ENCODE results near the gene EREG.

EREG gene

DNA sequence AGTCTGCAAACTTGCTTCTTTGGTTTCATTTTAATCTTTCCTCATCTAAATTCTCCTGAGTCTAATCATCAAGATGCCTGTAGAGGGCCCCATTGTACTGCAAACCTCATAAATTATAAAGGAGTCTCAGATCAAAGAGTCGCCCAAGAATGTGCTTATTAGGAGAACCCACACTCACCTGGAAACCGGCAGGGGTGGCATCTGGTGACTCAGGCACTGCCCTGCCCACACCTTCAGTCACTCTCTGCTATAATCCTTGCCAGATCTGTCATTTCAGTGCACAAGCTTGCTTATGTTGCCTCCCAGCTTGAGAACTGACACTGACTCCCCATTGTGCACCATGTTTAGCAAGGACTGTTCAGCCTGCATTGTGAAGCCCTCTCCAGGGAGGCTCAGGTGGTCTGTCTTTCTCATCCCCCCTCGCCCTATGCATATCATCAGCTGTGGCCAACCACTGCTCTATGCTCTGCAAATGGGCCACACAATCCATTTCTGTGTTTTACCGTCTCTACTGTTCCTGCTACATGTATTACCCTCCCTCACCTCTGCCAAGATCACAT is 44.3 kb upstream of the EREG start:
- FAIRE-seq: no peak
- TF ChIP-seq, protein P1, sequence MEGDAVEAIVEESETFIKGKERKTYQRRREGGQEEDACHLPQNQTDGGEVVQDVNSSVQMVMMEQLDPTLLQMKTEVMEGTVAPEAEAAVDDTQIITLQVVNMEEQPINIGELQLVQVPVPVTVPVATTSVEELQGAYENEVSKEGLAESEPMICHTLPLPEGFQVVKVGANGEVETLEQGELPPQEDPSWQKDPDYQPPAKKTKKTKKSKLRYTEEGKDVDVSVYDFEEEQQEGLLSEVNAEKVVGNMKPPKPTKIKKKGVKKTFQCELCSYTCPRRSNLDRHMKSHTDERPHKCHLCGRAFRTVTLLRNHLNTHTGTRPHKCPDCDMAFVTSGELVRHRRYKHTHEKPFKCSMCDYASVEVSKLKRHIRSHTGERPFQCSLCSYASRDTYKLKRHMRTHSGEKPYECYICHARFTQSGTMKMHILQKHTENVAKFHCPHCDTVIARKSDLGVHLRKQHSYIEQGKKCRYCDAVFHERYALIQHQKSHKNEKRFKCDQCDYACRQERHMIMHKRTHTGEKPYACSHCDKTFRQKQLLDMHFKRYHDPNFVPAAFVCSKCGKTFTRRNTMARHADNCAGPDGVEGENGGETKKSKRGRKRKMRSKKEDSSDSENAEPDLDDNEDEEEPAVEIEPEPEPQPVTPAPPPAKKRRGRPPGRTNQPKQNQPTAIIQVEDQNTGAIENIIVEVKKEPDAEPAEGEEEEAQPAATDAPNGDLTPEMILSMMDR (IDR thresholded peaks at IDR 0.05; ENCODE audit: insufficient read depth, missing control alignments): peak; percentile 58
- DNase-seq (ENCODE audit: insufficient read length, low spot score): no peak

DNA sequence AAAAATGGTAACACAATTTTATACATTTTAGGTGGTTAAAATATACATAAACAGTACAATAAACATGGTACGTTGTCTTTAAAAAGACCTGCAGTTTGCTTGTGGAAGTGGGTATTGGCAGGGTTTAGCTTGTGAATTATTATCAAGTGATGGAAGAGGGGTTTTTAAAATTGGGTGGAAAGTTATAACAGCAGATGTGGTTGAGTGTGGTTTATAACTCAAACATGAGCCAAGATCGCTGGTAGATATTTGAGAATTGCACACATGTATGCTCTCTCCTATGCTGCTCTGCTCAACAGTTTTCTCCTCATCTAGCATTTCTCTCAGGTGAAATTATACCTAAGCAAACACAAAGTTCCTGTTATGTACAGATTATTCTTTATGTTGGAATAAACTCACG is 42.6 kb upstream of the EREG start:
- DNase-seq (ENCODE audit: insufficient read length, low spot score): no peak
- TF ChIP-seq, protein P1 (IDR thresholded peaks at IDR 0.05; ENCODE audit: insufficient read depth, missing control alignments): no peak

DNA sequence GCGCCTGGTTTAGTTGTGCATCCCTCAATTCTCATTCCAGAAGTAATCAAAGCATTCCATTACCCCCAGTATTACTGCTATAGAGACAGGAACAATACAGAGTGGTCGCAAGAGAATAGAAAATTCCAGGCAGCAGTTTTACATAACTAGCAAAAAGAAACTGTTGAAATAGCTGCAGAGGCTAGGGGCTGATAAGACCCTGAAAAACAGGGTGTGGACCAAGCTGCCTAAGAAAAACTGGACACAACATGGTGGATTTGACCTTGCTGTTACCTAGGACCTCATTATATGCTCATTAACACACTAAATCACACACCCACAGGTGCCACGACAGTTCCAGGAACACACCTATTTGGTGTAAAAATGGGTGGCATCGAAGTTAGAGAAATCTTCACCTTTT is 41.3 kb upstream of the EREG start:
- DNase-seq (ENCODE audit: insufficient read length, low spot score) (no peak), FAIRE-seq (no peak)

More for the DNA sequence above, 42.6 kb upstream of the EREG start:
- no peak for FAIRE-seq

GRCh38 chr4:74324262-74324661 is 40.7 kb upstream of the EREG start:
- TF ChIP-seq, protein P1 (IDR thresholded peaks at IDR 0.05; ENCODE audit: insufficient read depth, missing control alignments): no peak
- FAIRE-seq: no peak
- no peak for DNase-seq (ENCODE audit: insufficient read length, low spot score)

More for the DNA sequence above, 41.3 kb upstream of the EREG start:
- TF ChIP-seq, protein P1 (IDR thresholded peaks at IDR 0.05; ENCODE audit: insufficient read depth, missing control alignments): no peak

GRCh38 chr4:74325886-74326285 is 39.1 kb upstream of the EREG start:
- TF ChIP-seq, protein P1 (IDR thresholded peaks at IDR 0.05; ENCODE audit: insufficient read depth, missing control alignments): no peak
- FAIRE-seq: no peak
- DNase-seq (ENCODE audit: insufficient read length, low spot score): no peak

GRCh38 chr4:74327762-74328161 is 37.2 kb upstream of the EREG start:
- DNase-seq (ENCODE audit: insufficient read length, low spot score) (no peak), FAIRE-seq (no peak)
- TF ChIP-seq, protein P1 (IDR thresholded peaks at IDR 0.05; ENCODE audit: insufficient read depth, missing control alignments): no peak

DNA sequence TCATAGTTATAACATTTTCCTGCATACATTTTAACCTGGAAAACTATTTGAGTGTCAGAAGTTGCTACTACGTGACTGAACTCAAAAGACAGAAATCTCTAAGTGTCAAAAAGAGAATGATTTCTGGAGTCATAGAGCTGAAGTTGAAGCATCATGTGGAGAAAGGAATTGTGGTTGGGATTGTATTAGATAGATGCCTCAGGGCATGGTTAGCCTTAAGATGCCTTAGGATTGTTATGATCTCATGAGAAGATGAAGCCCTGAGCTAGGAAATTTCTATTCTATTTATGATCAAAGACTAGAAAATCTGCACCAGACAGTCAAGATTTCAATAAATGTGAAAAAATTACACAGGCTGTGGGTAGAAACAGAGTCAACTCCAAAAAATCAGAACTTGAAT is 36.4 kb upstream of the EREG start:
- no peak for FAIRE-seq
- TF ChIP-seq, protein P1 (IDR thresholded peaks at IDR 0.05; ENCODE audit: insufficient read depth, missing control alignments): no peak

More for the DNA sequence above, 36.4 kb upstream of the EREG start:
- no peak for DNase-seq (ENCODE audit: insufficient read length, low spot score)

All from D721Med (cell line).